ENCODE results near the gene CHMP6. TPM values are rescaled to one million over a fixed set of nuclear protein-coding genes. Genes with fewer than 3 reads are reported as not detected.

Gene CHMP6
- total RNA-seq, 4 donors from 2014 or later = 17.5 to 35.6 (median 23.1) TPM

- TF ChIP-seq EP300 (IDR thresholded peaks at IDR 0.05) (no peak), POLR2AphosphoS5 (IDR thresholded peaks at IDR 0.05) (no peak)
- no peaks in the 10 kb centered on the region for H3K27me3 ChIP-seq
- no peak overlapping the region for H3K4me3 ChIP-seq
- peak in 1 of 2 donors; percentile 37 for DNase-seq (ENCODE audit: low spot score in 2 of 2)
- no peak overlapping the region for H3K27ac ChIP-seq
- 85% methylated on average over 22 of the region's 29 CpGs for WGBS
- H3K36me3 ChIP-seq = peaks cover 8% of the 10 kb centered on the region
- H3K4me1 ChIP-seq = peaks cover 17% of the 10 kb centered on the region
- no peaks in the 10 kb centered on the region for H3K9me3 ChIP-seq
Measured at GRCh38 chr17:80956321-80957190, 35.1 kb upstream of the CHMP6 start.

- DNase-seq (ENCODE audit: low spot score in 2 of 2) = peak in 1 of 2 donors; percentile 56
- TF ChIP-seq, protein P1, sequence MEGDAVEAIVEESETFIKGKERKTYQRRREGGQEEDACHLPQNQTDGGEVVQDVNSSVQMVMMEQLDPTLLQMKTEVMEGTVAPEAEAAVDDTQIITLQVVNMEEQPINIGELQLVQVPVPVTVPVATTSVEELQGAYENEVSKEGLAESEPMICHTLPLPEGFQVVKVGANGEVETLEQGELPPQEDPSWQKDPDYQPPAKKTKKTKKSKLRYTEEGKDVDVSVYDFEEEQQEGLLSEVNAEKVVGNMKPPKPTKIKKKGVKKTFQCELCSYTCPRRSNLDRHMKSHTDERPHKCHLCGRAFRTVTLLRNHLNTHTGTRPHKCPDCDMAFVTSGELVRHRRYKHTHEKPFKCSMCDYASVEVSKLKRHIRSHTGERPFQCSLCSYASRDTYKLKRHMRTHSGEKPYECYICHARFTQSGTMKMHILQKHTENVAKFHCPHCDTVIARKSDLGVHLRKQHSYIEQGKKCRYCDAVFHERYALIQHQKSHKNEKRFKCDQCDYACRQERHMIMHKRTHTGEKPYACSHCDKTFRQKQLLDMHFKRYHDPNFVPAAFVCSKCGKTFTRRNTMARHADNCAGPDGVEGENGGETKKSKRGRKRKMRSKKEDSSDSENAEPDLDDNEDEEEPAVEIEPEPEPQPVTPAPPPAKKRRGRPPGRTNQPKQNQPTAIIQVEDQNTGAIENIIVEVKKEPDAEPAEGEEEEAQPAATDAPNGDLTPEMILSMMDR (IDR thresholded peaks at IDR 0.05) = no peak
- no peak for TF ChIP-seq POLR2AphosphoS5 (IDR thresholded peaks at IDR 0.05)
- peaks cover 17% of the 10 kb centered on the region for H3K4me1 ChIP-seq
- WGBS = 97% methylated on average over 9 of the region's 12 CpGs
- H3K36me3 ChIP-seq = peaks cover 11% of the 10 kb centered on the region
- H3K4me3 ChIP-seq = no peak overlapping the region
- H3K9me3 ChIP-seq = no peaks in the 10 kb centered on the region
- H3K27me3 ChIP-seq = no peaks in the 10 kb centered on the region
- H3K27ac ChIP-seq = no peak overlapping the region
Measured at GRCh38 chr17:80957461-80957941, 34.1 kb upstream of the CHMP6 start.

DNA sequence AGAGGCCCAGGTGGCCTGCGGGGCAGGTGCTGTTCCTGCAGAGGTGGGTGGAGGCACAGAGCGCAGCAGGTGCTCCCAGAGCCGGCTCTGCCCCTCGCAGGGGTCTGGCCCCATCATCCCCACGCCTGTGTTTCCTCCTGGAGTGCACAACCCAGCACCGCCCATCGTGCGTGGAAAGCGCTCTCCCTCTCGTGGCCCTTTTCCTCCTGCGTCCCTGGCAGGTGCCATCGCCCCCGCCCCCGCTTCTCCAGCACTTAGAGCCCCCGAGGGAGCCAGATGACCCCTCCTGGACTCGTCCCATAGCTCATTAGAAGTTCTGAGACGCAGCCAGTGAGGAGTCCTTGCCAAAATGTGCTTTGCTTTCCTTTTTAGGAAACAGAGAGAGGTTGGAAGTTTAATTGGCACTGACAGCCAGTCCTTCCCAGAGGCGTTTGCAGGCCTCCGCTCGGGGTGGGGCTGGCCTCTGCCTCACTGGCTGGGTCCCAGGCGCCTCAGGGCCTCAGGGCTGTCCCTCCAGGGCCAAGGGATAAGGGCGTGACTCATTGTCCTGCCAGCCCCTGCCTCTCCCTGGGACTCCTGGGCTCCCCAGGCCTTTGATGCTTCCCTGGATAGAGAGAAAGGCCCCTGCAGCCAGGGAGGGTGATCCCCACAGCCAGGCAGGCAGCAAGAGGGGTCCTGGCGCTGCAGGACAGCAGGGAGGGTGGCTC lies 32.2 kb upstream of the CHMP6 start:
- Histone ChIP-seq H3K27ac (no peak overlapping the region), H3K27me3 (no peaks in the 10 kb centered on the region), H3K9me3 (no peaks in the 10 kb centered on the region), H3K4me3 (no peak overlapping the region), H3K36me3 (peaks cover 19% of the 10 kb centered on the region), H3K4me1 (peaks cover 17% of the 10 kb centered on the region)
- 41% methylated on average over 16 of the region's 23 CpGs for WGBS
- peak in 1 of 2 donors; percentile 80 for DNase-seq (ENCODE audit: low spot score in 2 of 2)
- TF ChIP-seq, protein P1 (IDR thresholded peaks at IDR 0.05) = no peak
- TF ChIP-seq POLR2AphosphoS5 (IDR thresholded peaks at IDR 0.05) (no peak), EP300 (IDR thresholded peaks at IDR 0.05) (no peak), POLR2A (IDR thresholded peaks at IDR 0.05) (no peak)

DNA sequence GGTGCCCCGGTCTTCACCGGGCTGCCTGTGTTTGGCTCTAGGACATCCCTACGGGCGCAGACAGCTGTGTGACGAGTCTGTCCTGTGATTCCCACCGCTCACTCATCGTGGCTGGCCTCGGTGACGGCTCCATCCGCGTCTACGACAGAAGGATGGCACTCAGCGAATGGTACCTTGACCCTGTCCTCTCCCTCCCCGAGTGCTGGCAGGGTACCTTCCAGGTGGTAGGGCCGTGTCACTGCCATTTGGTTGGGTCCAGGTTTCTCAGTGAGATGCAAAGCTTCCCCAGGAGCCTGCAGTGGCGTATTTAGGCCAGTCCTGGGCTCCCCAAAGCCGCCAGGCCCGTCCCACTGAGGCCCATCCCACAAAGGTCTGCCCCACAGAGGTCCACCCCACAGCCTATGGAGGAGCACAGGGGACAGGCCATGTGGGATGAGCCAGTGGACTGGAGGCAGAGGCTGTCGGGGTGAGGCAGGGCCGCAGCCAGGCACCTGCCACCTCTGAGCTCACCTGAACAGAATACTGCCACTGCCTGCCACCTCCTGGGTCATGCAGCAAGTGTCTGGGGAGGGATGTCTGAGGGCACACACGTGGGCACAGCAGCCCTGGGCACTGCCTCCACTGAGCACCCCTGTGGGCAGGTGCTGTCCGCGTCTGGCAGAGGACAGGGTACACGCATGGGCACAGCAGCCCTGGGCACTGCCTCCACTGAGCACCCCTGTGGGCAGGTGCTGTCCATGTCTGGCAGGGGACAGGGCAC lies 31.4 kb upstream of the CHMP6 start:
- H3K27me3 ChIP-seq = no peaks in the 10 kb centered on the region
- H3K4me3 ChIP-seq = no peak overlapping the region
- H3K9me3 ChIP-seq = no peaks in the 10 kb centered on the region
- peak in 1 of 2 donors; percentile 58 for DNase-seq (ENCODE audit: low spot score in 2 of 2)
- no peak overlapping the region for H3K27ac ChIP-seq
- H3K36me3 ChIP-seq = peaks cover 26% of the 10 kb centered on the region
- 75% methylated on average over 4 of the region's 24 CpGs for WGBS
- H3K4me1 ChIP-seq = peaks cover 17% of the 10 kb centered on the region
- no peak for TF ChIP-seq POLR2A (IDR thresholded peaks at IDR 0.05)
- TF ChIP-seq POLR2AphosphoS5 (IDR thresholded peaks at IDR 0.05) = no peak
- TF ChIP-seq, protein P1 (IDR thresholded peaks at IDR 0.05) = no peak
- no peak for TF ChIP-seq EP300 (IDR thresholded peaks at IDR 0.05)

DNA sequence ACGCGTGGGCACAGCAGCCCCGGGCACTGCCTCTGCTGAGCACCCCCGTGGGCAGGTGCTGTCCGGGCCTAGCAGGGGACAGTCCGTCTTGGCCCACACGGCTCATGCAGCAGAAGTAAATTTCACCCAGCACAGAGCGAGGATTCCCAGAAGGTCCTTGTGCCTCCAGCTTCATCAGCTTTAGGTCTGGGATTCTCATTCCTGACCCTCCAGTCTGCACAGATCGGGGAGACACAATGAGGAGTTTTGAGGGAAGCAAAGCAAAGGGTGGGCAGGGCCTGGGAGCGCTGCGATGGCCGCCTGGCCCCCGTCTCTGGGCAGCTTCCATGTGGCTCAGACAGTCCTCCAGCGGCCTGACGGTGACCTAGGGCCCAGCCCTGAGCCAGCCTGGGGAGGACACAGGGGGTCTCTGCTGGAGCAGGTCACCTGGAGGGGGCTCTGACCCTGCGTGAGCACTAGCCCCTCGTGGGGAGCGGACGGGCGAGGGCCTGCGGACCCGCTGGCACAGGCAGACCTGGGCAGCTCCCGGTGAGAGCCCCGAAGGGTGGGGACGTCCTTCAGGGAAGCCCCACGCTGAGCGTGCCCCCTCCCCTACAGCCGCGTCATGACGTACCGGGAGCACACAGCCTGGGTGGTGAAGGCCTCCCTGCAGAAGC lies 30.7 kb upstream of the CHMP6 start:
- Histone ChIP-seq H3K36me3 (peaks cover 29% of the 10 kb centered on the region), H3K27ac (no peak overlapping the region), H3K4me1 (peaks cover 17% of the 10 kb centered on the region), H3K27me3 (no peaks in the 10 kb centered on the region), H3K9me3 (no peaks in the 10 kb centered on the region), H3K4me3 (no peak overlapping the region)
- TF ChIP-seq EP300 (IDR thresholded peaks at IDR 0.05) = no peak
- TF ChIP-seq POLR2A (IDR thresholded peaks at IDR 0.05) = no peak
- TF ChIP-seq POLR2AphosphoS5 (IDR thresholded peaks at IDR 0.05) = no peak
- TF ChIP-seq, protein P1 (IDR thresholded peaks at IDR 0.05) = no peak
- peak in 1 of 2 donors; percentile 60 for DNase-seq (ENCODE audit: low spot score in 2 of 2)
- WGBS = no CpG with 5 or more reads among the region's 31 CpGs

Measured in suprapubic skin (tissue), 4 donors.